GM23338 (cell line): ENCODE data around the gene ATP8B4. TPM values are rescaled to one million over a fixed set of nuclear protein-coding genes. Genes with fewer than 3 reads are reported as not detected.

Experiments used
- ATAC-seq: fragments of 200-7000 bp; cut with Tn5 transposase; 3 replicates; pipeline ENCODE4 v1.9.1; 2020
- DNase-seq: peaks from one replicate; pipeline ENCODE4 v3.0.0-alpha.2; 2015; ENCODE audit warnings: low spot score
- H2AFZ ChIP-seq: fragments of 200-600 bp; sonication (generic); 2 replicates; pipeline ENCODE4 v1.8.0; 2016; ENCODE audit warnings: antibody characterized with exemption, mild to moderate bottlenecking, moderate library complexity
- H3F3A ChIP-seq: fragments of 200-600 bp; sonication (generic); replicated peaks from 2 replicates; pipeline ENCODE4 v1.8.0; 2017; ENCODE audit warnings: antibody characterized with exemption, mixed run types, low read depth
- H3K27ac ChIP-seq: fragments of 200-600 bp; sonication (generic); 2 replicates; pipeline ENCODE4 v1.6.1; 2016; ENCODE audit warnings: low read depth
- H3K27me3 ChIP-seq: fragments of 200-600 bp; sonication (generic); 2 replicates; pipeline ENCODE4 v1.8.0; 2016; ENCODE audit warnings: mild to moderate bottlenecking, mixed run types, moderate library complexity; ENCODE audit not compliant: insufficient read depth
- H3K36me3 ChIP-seq: fragments of 200-600 bp; sonication (generic); 2 replicates; pipeline ENCODE4 v1.8.0; 2016; ENCODE audit warnings: mild to moderate bottlenecking; ENCODE audit not compliant: insufficient read depth
- H3K4me1 ChIP-seq: fragments of 200-600 bp; sonication (generic); 2 replicates; pipeline ENCODE4 v1.8.0; 2016; ENCODE audit warnings: mild to moderate bottlenecking, moderate library complexity; ENCODE audit not compliant: insufficient read depth
- H3K4me2 ChIP-seq: fragments of 200-600 bp; sonication (generic); 2 replicates; pipeline ENCODE4 v1.7.1; 2017; ENCODE audit warnings: mixed run types
- H3K4me3 ChIP-seq: fragments of 200-600 bp; sonication (generic); 2 replicates; pipeline ENCODE4 v1.6.1; 2016; ENCODE audit warnings: mixed run types
- H3K79me2 ChIP-seq: fragments of 200-600 bp; sonication (generic); replicated peaks from 2 replicates; pipeline ENCODE4 v1.8.0; 2017; ENCODE audit warnings: mild to moderate bottlenecking; ENCODE audit not compliant: insufficient read depth
- H3K9me2 ChIP-seq: fragments of 200-600 bp; sonication (generic); 2 replicates; pipeline ENCODE4 v1.8.0; 2017; ENCODE audit not compliant: insufficient read depth
- H4K20me1 ChIP-seq: fragments of 200-600 bp; sonication (generic); replicated peaks from 2 replicates; pipeline ENCODE4 v1.8.0; 2017; ENCODE audit warnings: mild to moderate bottlenecking; ENCODE audit not compliant: insufficient read depth
- H3K27ac Mint-ChIP-seq: 2 replicates; pipeline ENCODE4 v1.8.0; 2020; ENCODE audit warnings: inconsistent platforms, mild to moderate bottlenecking, moderate library complexity, mixed read lengths
- H3K27me3 Mint-ChIP-seq: 3 replicates; pipeline ENCODE4 v1.8.0; 2022; ENCODE audit warnings: low read depth, mild to moderate bottlenecking, moderate library complexity, mixed read lengths, inconsistent platforms; ENCODE audit not compliant: insufficient read depth, poor library complexity
- H3K36me3 Mint-ChIP-seq: 3 replicates; pipeline ENCODE4 v1.8.0; 2021; ENCODE audit warnings: low read depth, mild to moderate bottlenecking, inconsistent platforms, moderate library complexity, mixed read lengths
- H3K4me1 Mint-ChIP-seq: 3 replicates; pipeline ENCODE4 v1.8.0; 2020; ENCODE audit warnings: mild to moderate bottlenecking, inconsistent platforms, mixed read lengths
- H3K4me3 Mint-ChIP-seq: 3 replicates; pipeline ENCODE4 v1.8.0; 2021; ENCODE audit warnings: moderate library complexity, mild to moderate bottlenecking, inconsistent platforms, mixed read lengths
- H3K9me3 Mint-ChIP-seq: 3 replicates; pipeline ENCODE4 v1.8.0; 2020; ENCODE audit warnings: moderate library complexity, mild to moderate bottlenecking, inconsistent platforms, mixed read lengths
- CREB1 ChIP-seq: fragments of 250-450 bp; sonication (Bioruptor Pico); IDR thresholded peaks from 2 replicates; pipeline ENCODE4 v1.5.0; 2020; ENCODE audit warnings: low read depth, mild to moderate bottlenecking, moderate library complexity
- EZH2 ChIP-seq: fragments of 200-600 bp; sonication (generic); IDR thresholded peaks from one replicate; pipeline ENCODE4 v1.8.0; 2017; ENCODE audit warnings: antibody characterized with exemption, mild to moderate bottlenecking, low read depth; ENCODE audit not compliant: unreplicated experiment
- EZH2phosphoT487 ChIP-seq: fragments of 200-600 bp; sonication (generic); IDR thresholded peaks from one replicate; pipeline ENCODE4 v1.8.1; 2018; ENCODE audit warnings: antibody characterized with exemption; ENCODE audit not compliant: unreplicated experiment
- JUNB ChIP-seq: IDR thresholded peaks from one replicate; pipeline ENCODE4 v1.6.1; 2016; ENCODE audit warnings: antibody characterized with exemption; ENCODE audit not compliant: unreplicated experiment
- NANOG ChIP-seq: IDR thresholded peaks from 2 replicates; pipeline ENCODE4 v1.6.1; 2016; ENCODE audit warnings: antibody characterized with exemption, borderline replicate concordance
- POLR2AphosphoS5 ChIP-seq: IDR thresholded peaks from 2 replicates; pipeline ENCODE4 v1.6.1; 2016; ENCODE audit warnings: antibody characterized with exemption, low read depth
- STAT1 ChIP-seq: IDR thresholded peaks from one replicate; pipeline ENCODE4 v1.6.1; 2016; ENCODE audit warnings: antibody characterized with exemption; ENCODE audit not compliant: unreplicated experiment
- polyA plus RNA-seq: library from polyadenylated mRNA; unstranded; fragments of >200 nt; fragmentation: Nextera tagmentation; extraction: Ambion mirVana; gene quantifications from 2 replicates; pipeline ENCODE4 v1.2.1, GENCODE V29; 2016
- total RNA-seq: library from RNA; depleted of rRNA; stranded (reverse); fragments of >200 nt; shearing (Covaris generic); gene quantifications from 2 replicates; pipeline ENCODE4 v1.2.3, GENCODE V29; 2014
- TF ChIP-seq, protein P1 (sequence below): IDR thresholded peaks from 2 replicates; pipeline ENCODE4 v1.6.1; 2016; ENCODE audit warnings: antibody characterized with exemption
- TF ChIP-seq, protein P2 (sequence below): IDR thresholded peaks from one replicate; pipeline ENCODE4 v1.6.1; 2018; ENCODE audit warnings: antibody characterized with exemption; ENCODE audit not compliant: unreplicated experiment
- TF ChIP-seq, protein P3 (sequence below): fragments of 250-450 bp; sonication (Bioruptor Pico); IDR thresholded peaks from 2 replicates; pipeline ENCODE4 v1.5.0; 2020; ENCODE audit warnings: mild to moderate bottlenecking, moderate library complexity

Gene ATP8B4
- total and polyA plus RNA-seq, 2 experiments from 2014 or later: 0.24 TPM; not detected in 1

DNA sequence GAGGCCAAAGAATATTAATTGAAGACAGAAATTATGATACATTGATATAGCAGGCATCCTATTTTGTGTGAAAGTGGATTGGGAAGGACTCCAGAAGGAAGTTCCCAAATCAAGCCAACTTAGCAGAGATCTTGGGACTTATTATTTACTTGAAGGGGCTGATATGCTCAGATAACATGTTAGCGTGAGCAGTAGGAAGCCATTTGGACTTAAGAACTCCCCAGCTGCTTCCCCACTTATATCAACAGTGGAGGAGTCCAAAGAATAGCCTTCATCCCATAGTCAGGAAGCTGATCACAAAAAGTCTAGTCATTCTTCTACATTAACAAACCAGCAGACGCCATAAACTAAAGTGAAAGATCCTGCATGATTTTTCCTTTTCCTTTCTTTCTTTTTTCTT lies 200.0 kb downstream of the ATP8B4 start:
- no peaks in the 10 kb centered on the region for H3F3A ChIP-seq
- no peak overlapping the region for H2AFZ ChIP-seq
- H3K27me3 ChIP-seq: no peaks in the 10 kb centered on the region
- no peaks in the 10 kb centered on the region for H3K9me3 Mint-ChIP-seq
- H3K79me2 ChIP-seq: no peaks in the 10 kb centered on the region
- no peaks in the 10 kb centered on the region for H3K4me1 ChIP-seq
- H3K36me3 Mint-ChIP-seq: no peaks in the 10 kb centered on the region
- TF ChIP-seq, protein P1, sequence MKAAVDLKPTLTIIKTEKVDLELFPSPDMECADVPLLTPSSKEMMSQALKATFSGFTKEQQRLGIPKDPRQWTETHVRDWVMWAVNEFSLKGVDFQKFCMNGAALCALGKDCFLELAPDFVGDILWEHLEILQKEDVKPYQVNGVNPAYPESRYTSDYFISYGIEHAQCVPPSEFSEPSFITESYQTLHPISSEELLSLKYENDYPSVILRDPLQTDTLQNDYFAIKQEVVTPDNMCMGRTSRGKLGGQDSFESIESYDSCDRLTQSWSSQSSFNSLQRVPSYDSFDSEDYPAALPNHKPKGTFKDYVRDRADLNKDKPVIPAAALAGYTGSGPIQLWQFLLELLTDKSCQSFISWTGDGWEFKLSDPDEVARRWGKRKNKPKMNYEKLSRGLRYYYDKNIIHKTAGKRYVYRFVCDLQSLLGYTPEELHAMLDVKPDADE: no peak
- TF ChIP-seq NANOG: no peak
- TF ChIP-seq POLR2AphosphoS5: no peak
- TF ChIP-seq, protein P2, sequence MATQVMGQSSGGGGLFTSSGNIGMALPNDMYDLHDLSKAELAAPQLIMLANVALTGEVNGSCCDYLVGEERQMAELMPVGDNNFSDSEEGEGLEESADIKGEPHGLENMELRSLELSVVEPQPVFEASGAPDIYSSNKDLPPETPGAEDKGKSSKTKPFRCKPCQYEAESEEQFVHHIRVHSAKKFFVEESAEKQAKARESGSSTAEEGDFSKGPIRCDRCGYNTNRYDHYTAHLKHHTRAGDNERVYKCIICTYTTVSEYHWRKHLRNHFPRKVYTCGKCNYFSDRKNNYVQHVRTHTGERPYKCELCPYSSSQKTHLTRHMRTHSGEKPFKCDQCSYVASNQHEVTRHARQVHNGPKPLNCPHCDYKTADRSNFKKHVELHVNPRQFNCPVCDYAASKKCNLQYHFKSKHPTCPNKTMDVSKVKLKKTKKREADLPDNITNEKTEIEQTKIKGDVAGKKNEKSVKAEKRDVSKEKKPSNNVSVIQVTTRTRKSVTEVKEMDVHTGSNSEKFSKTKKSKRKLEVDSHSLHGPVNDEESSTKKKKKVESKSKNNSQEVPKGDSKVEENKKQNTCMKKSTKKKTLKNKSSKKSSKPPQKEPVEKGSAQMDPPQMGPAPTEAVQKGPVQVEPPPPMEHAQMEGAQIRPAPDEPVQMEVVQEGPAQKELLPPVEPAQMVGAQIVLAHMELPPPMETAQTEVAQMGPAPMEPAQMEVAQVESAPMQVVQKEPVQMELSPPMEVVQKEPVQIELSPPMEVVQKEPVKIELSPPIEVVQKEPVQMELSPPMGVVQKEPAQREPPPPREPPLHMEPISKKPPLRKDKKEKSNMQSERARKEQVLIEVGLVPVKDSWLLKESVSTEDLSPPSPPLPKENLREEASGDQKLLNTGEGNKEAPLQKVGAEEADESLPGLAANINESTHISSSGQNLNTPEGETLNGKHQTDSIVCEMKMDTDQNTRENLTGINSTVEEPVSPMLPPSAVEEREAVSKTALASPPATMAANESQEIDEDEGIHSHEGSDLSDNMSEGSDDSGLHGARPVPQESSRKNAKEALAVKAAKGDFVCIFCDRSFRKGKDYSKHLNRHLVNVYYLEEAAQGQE: no peak
- no peak for TF ChIP-seq CREB1 (CRISPR knock-in tag)
- ATAC-seq (no peak), DNase-seq (no peak)
- no peaks in the 10 kb centered on the region for H3K27me3 Mint-ChIP-seq
- H3K4me2 ChIP-seq: no peak overlapping the region
- H3K4me3 Mint-ChIP-seq: no peak overlapping the region
- no peak overlapping the region for H3K27ac Mint-ChIP-seq
- H4K20me1 ChIP-seq: no peaks in the 10 kb centered on the region
- H3K4me1 Mint-ChIP-seq: peaks cover 17% of the 10 kb centered on the region
- no peak overlapping the region for H3K4me3 ChIP-seq
- H3K27ac ChIP-seq: no peak overlapping the region
- no peaks in the 10 kb centered on the region for H3K36me3 ChIP-seq
- no peaks in the 10 kb centered on the region; the same call in 1 of the 2 replicates for H3K9me2 ChIP-seq

DNA sequence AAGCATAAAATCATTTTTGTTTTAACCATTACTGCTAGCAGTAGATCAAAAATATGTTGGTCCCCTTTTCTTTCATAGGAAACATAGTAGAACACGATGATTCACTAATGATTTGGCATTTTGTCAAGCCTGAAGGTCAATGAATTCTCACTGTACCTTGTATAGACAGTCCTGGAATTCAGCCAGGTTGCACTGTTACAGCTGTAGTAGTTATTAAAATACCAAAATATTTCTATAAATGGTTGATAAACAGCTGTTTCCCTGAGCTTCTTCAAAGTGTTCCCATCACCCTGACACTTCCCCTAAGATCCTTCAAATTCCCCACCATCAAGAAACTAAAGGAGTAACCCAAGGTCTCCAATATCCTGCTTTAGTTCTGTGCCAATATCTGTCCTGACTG lies 200.9 kb downstream of the ATP8B4 start:
- Mint-ChIP-seq H3K4me1 (peaks cover 9% of the 10 kb centered on the region; the same call in 2 of the 3 replicates), H3K9me3 (no peaks in the 10 kb centered on the region), H3K27me3 (no peaks in the 10 kb centered on the region), H3K27ac (no peak overlapping the region), H3K36me3 (no peaks in the 10 kb centered on the region), H3K4me3 (no peak overlapping the region)
- DNase-seq (no peak), ATAC-seq (no peak)
- H3K27me3 ChIP-seq: no peaks in the 10 kb centered on the region
- no peak overlapping the region for H3K4me2 ChIP-seq
- no peaks in the 10 kb centered on the region for H4K20me1 ChIP-seq
- H3K36me3 ChIP-seq: no peaks in the 10 kb centered on the region
- H2AFZ ChIP-seq: no peak overlapping the region
- no peaks in the 10 kb centered on the region for H3F3A ChIP-seq
- H3K4me1 ChIP-seq: no peaks in the 10 kb centered on the region
- no peak overlapping the region for H3K27ac ChIP-seq
- H3K79me2 ChIP-seq: no peaks in the 10 kb centered on the region
- H3K4me3 ChIP-seq: no peak overlapping the region
- no peaks in the 10 kb centered on the region; the same call in 1 of the 2 replicates for H3K9me2 ChIP-seq
- TF ChIP-seq CREB1 (CRISPR knock-in tag): no peak
- TF ChIP-seq POLR2AphosphoS5: no peak
- no peak for TF ChIP-seq EZH2phosphoT487
- no peak for TF ChIP-seq EZH2
- TF ChIP-seq JUNB: no peak
- TF ChIP-seq, protein P3, sequence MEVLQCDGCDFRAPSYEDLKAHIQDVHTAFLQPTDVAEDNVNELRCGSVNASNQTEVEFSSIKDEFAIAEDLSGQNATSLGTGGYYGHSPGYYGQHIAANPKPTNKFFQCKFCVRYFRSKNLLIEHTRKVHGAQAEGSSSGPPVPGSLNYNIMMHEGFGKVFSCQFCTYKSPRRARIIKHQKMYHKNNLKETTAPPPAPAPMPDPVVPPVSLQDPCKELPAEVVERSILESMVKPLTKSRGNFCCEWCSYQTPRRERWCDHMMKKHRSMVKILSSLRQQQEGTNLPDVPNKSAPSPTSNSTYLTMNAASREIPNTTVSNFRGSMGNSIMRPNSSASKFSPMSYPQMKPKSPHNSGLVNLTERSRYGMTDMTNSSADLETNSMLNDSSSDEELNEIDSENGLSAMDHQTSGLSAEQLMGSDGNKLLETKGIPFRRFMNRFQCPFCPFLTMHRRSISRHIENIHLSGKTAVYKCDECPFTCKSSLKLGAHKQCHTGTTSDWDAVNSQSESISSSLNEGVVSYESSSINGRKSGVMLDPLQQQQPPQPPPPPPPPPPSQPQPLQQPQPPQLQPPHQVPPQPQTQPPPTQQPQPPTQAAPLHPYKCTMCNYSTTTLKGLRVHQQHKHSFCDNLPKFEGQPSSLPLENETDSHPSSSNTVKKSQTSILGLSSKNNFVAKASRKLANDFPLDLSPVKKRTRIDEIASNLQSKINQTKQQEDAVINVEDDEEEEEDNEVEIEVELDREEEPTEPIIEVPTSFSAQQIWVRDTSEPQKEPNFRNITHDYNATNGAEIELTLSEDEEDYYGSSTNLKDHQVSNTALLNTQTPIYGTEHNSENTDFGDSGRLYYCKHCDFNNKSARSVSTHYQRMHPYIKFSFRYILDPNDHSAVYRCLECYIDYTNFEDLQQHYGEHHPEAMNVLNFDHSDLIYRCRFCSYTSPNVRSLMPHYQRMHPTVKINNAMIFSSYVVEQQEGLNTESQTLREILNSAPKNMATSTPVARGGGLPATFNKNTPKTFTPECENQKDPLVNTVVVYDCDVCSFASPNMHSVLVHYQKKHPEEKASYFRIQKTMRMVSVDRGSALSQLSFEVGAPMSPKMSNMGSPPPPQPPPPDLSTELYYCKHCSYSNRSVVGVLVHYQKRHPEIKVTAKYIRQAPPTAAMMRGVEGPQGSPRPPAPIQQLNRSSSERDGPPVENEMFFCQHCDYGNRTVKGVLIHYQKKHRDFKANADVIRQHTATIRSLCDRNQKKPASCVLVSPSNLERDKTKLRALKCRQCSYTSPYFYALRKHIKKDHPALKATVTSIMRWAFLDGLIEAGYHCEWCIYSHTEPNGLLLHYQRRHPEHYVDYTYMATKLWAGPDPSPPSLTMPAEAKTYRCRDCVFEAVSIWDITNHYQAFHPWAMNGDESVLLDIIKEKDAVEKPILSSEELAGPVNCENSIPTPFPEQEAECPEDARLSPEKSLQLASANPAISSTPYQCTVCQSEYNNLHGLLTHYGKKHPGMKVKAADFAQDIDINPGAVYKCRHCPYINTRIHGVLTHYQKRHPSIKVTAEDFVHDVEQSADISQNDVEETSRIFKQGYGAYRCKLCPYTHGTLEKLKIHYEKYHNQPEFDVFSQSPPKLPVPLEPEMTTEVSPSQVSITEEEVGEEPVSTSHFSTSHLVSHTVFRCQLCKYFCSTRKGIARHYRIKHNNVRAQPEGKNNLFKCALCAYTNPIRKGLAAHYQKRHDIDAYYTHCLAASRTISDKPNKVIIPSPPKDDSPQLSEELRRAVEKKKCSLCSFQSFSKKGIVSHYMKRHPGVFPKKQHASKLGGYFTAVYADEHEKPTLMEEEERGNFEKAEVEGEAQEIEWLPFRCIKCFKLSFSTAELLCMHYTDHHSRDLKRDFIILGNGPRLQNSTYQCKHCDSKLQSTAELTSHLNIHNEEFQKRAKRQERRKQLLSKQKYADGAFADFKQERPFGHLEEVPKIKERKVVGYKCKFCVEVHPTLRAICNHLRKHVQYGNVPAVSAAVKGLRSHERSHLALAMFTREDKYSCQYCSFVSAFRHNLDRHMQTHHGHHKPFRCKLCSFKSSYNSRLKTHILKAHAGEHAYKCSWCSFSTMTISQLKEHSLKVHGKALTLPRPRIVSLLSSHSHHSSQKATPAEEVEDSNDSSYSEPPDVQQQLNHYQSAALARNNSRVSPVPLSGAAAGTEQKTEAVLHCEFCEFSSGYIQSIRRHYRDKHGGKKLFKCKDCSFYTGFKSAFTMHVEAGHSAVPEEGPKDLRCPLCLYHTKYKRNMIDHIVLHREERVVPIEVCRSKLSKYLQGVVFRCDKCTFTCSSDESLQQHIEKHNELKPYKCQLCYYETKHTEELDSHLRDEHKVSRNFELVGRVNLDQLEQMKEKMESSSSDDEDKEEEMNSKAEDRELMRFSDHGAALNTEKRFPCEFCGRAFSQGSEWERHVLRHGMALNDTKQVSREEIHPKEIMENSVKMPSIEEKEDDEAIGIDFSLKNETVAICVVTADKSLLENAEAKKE (CRISPR knock-in tag): no peak
- TF ChIP-seq, protein P1: no peak
- TF ChIP-seq STAT1: no peak
